Measurements from ENCODE around the gene RAB3GAP1. TPM values are rescaled to one million over a fixed set of nuclear protein-coding genes. Genes with fewer than 3 reads are reported as not detected.

RAB3GAP1 gene
- polyA plus RNA-seq, 1 of the 3 experiments (the other 2 are of a cell fraction), result 10.9 TPM

GRCh38 chr2:135096665-135097446 lies 44.8 kb downstream of the RAB3GAP1 start (continued):
- no peak for TF ChIP-seq REST (IDR thresholded peaks at IDR 0.05; ENCODE audit: low read depth, low read length)
- TF ChIP-seq TCF12 (IDR thresholded peaks at IDR 0.05), result no peak
- no peak for TF ChIP-seq MXI1 (IDR thresholded peaks at IDR 0.05; ENCODE audit: low read depth, low read length)
- TF ChIP-seq PBX3 (IDR thresholded peaks at IDR 0.05), result no peak
- no peak for TF ChIP-seq ZBTB33 (IDR thresholded peaks at IDR 0.05; ENCODE audit: borderline replicate concordance, low read depth)
- TF ChIP-seq MEF2A (IDR thresholded peaks at IDR 0.05; ENCODE audit: borderline replicate concordance, low read depth), result no peak
- TF ChIP-seq EZH2phosphoT487 (IDR thresholded peaks at IDR 0.05; ENCODE audit: borderline replicate concordance, low read depth), result no peak
- TF ChIP-seq YY1 (IDR thresholded peaks at IDR 0.05; ENCODE audit: low read depth), result no peak
- no peak for TF ChIP-seq IRF3 (IDR thresholded peaks at IDR 0.05; ENCODE audit: low read depth, low read length)
- no peak for TF ChIP-seq TEAD4 (IDR thresholded peaks at IDR 0.05; ENCODE audit: borderline replicate concordance, insufficient read depth)

All from SK-N-SH (cell line).